AG08395 (cell line): Measurements from ENCODE around the gene C2CD2.

Source experiments
- DNase-seq: peaks from one replicate; pipeline ENCODE4 v3.0.0; 2012; ENCODE audit warnings: mixed read lengths, low spot score

The C2CD2 gene

DNA sequence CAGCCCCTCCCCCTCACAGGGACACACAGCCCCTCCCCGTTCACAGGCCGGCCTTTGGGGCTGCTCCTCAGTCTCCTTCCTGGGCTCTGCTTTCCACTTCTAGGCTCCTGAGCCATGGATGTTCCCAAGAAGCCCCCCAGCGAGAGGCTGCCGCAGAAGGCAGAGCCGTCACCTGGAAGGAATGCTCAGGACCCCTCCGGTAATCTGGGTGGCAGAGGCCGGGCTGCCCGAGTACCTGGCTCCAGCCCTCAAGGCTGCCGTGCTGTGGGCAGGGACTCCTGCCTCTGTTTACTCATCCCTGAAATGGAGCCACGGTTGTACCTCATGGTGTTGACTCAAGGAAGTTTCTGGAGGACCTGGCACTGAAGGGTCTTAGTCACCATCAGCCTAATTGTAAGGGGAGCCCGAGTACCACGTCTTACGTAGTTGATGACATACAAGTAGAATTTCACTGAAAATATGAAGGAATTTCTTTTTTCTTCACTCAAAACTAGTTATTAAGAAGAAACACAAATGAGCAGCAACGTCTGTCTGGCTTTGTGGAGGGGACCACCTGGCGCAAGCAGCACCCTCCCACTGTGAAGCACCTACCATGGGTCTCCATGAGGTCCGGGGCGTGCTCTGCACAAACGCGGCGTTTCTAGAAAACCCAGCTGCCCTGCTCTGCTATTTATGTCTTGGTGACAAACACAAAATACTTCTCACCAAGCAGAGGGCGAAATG lies 108.3 kb downstream of the C2CD2 start:
- DNase-seq: no peak

DNA sequence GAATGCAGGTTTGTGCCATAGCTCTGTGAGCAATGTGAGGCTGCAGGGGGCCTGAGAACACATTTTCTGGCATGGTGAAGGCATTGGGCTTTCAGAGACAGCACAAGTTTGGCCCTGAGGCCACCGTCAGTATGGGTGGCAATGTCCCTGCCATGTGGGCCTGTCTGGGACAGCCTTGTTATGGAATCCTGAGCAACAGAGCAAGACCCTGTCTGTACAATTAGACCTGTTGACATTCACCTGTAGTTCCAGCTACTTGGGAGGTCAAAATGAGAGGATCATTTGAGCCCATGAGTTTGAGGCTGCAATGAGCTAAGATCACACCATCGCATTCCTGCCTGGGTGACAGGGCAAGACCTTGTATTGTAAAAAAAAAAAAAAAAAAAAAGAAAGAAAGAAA lies 110.2 kb downstream of the C2CD2 start:
- no peak for DNase-seq

DNA sequence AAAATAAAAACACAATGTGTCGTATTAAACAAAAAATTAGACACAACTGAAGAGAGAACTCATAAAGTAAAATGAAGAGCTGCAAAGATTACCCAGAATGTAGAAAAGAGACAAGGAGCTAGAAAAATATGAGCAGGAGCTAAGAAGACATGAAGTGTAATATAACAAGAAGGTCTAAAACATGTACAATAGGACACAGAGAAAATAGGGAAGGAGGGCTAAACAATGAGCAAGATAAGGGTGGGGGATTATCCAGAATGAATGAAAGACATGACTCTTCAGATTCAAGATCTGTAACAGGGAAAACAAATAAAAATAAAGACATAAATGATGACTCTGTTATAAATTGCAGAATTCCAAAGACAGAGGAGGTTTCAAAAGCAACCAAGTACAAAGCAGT lies 112.9 kb downstream of the C2CD2 start:
- no peak for DNase-seq

DNA sequence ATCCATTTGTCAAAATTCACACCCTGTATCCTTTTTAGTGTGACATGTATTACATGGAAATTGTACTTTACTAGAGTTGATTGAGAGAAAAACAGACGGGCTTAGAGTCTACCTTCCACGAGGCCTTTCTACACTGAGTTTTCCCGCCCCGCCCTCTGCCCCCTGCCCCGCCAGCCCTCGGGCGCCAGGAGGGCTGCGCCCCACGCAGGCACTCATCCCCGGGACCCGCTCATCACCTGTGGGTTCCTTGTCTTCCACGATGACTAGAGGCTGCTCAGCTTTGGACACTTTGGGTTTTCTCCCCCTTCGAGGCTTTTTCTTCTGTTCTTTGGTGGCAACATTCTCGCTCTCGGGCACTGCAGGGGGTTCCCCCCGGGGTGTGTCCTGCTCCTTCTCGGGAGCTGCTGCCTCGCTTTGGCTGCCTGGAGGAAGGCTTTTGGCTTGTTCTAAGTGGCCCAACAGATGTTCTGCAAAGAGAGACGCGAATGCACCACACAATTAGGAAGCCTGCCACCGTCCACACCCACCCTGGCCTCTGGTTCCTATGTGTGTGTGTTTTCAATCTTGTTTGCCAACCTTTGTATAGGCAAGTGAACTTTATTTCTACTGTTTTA lies 114.3 kb downstream of the C2CD2 start:
- no peak for DNase-seq

DNA sequence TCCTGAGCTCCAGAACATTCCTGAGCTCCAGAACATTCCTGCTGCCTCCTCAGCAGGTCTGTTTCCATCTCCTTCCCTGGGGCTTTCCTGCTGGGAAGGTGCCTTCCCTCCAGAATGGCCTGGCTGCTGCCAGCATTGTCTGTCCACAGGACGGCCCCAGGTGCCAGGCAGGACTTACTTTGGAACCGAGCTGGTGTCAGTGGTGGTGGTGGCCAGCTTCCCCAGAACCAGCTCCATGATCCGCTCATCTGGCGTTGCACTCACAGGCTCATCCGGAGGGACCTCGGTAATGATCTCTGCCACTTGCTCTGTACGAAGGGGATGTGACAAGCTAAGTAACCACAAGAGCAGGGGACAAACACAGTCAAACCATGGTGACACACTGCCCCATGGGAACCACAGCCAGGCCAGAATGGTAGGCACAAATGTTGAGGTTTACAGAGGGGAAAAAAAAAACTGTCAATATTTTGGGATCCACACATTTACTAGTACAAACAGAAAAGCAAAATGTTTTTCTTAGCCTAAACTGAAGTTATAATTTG lies 116.0 kb downstream of the C2CD2 start:
- no peak for DNase-seq

DNA sequence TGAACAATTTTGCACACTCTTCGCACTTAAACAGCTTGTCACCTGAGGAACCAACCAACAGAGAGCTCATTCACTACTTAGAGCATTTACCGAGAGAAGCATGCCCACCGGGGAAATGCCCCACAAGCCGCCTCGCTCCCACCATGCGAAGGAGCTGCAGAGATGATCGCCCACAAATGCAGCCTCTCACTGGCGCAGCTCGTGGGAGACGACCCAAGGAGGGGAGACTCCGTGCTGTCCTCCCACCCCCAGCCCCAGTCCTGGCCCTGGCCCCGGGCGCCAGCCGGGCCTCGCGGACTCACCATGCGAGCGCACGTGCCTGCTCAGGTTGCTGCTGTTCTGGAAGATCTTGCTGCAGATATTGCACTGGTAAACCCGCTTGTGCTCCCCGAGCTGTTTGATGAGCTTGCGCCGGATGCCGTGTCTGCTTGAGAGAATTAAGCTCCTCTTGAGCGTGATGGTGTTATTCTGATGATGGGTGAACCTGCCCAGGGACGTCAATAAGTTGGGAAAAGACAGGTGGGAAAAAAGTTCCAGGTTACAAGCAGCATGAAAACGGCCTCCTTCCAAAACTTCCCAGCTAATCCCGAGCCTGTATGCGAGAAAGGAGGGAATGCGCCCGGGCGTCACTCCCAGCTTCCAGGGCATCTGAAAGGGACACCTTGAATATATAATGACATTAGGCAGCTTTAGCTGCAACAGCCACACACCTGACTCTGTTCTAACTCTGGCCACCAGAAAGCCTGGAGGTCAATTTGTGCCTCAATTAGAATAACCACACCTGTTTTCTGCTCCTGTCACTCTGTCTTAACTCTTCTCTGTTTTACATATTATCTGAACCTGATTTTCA lies 117.4 kb downstream of the C2CD2 start:
- DNase-seq: no peak

DNA sequence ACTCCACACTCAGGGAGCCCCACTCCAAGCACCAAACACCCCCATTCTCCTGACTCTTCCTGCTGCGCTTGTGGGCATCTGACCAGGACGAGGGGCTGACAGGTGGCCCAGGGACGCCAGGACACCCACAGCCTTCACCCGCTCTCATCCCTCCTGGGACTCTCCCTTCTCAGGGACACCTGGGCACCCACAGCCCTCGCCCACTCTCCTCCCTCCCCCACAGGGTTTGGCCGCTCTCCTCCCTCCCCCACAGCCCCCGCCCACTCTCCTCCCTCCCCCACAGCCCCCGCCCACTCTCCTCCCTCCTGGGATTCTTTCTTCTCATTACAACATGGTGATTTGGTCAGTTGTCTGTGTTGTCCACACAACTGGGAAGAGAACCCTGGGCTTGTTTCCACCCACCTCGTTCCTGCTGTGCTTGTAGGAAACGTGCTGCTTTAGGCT lies 118.1 kb downstream of the C2CD2 start:
- no peak for DNase-seq
